GM12878 (cell line): ENCODE measurements around the gene VIPAS39. TPM values are rescaled to one million over a fixed set of nuclear protein-coding genes. Genes with fewer than 3 reads are reported as not detected.

Experiments
- ATAC-seq: fragments of 200-7000 bp; cut with Tn5 transposase; 3 replicates; pipeline ENCODE4 v1.9.1; 2020; ENCODE audit warnings: mild to moderate bottlenecking, moderate library complexity
- BruUV-seq: library from RNA; stranded (reverse); fragments of 400-500 nt; replicated peaks from 2 replicates; lab custom pipeline; 2021; lab: Mats Ljungman, UMichigan
- CTCF ChIA-PET: fragments of 300-600 bp; sonication (Branson Sonifier 250); formaldehyde crosslinking; extraction: SDS; loops from one replicate; lab custom pipeline; 2021; ENCODE audit warnings: inconsistent platforms; lab: Yijun Ruan, JAX
- POLR2A ChIA-PET: fragments of 350-600 bp; formaldehyde crosslinking; extraction: SDS; loops from one replicate; lab custom pipeline; 2021; ENCODE audit warnings: inconsistent platforms; lab: Charles Lee
- RAD21 ChIA-PET: fragments of 300-600 bp; sonication (Branson Sonifier 250); formaldehyde crosslinking; loops from one replicate; lab custom pipeline; 2023; ENCODE audit warnings: antibody characterized with exemption; ENCODE audit not compliant: unreplicated experiment; lab: Charles Lee
- SMC1A ChIA-PET: fragments of 300-600 bp; sonication (Branson Sonifier 250); formaldehyde crosslinking; loops from one replicate; lab custom pipeline; 2023; ENCODE audit not compliant: unreplicated experiment, uncharacterized antibody; lab: Charles Lee
- DNase-seq: peaks from one replicate; pipeline ENCODE4 v3.0.0-alpha.2; 2011; ENCODE audit warnings: low read depth, low spot score
- FAIRE-seq: peaks from 3 replicates; lab custom pipeline; 2011; peaks lifted over from hg19 to GRCh38; lab: Jason Lieb, UNC
- H2AFZ ChIP-seq: 2 replicates; pipeline ENCODE4 v1.6.0; 2011; ENCODE audit warnings: low read depth, low read length, control low read depth; ENCODE audit not compliant: control insufficient read depth
- H3K27ac ChIP-seq: 2 replicates; pipeline ENCODE4 v1.5.1; 2011; ENCODE audit warnings: control low read depth; ENCODE audit not compliant: control insufficient read depth, insufficient read depth
- H3K27me3 ChIP-seq, 2 experiments: replicated peaks in 1 of 2; 2 replicates each; pipeline versions ENCODE4 v1.6.0 to v1.6.1; 2011; ENCODE audit warnings: low read length in 1 of 2; ENCODE audit not compliant: control insufficient read depth in 2 of 2, insufficient read depth in 2 of 2
- H3K36me3 ChIP-seq, 2 experiments: 2 replicates each; pipeline ENCODE4 v1.5.1; 2011; ENCODE audit warnings: low read length in 1 of 2; ENCODE audit not compliant: control insufficient read depth in 2 of 2, insufficient read depth in 2 of 2
- H3K4me1 ChIP-seq: 2 replicates; pipeline ENCODE4 v1.6.1; 2011; ENCODE audit warnings: mild to moderate bottlenecking, low read length, moderate library complexity, mixed read lengths; ENCODE audit not compliant: control insufficient read depth, insufficient read depth
- H3K4me2 ChIP-seq: 2 replicates; pipeline ENCODE4 v1.6.0; 2011; ENCODE audit warnings: control low read depth; ENCODE audit not compliant: control insufficient read depth, insufficient read depth
- H3K4me3 ChIP-seq: fragments of 200-600 bp; sonication (generic); 2 replicates; pipeline ENCODE4 v1.5.1; 2016
- H3K79me2 ChIP-seq: 2 replicates; pipeline ENCODE4 v1.6.0; 2011; ENCODE audit warnings: low read length; ENCODE audit not compliant: control insufficient read depth, insufficient read depth
- H3K9ac ChIP-seq: 2 replicates; pipeline ENCODE4 v1.8.0; 2011; ENCODE audit warnings: low read length, control low read depth, mixed read lengths; ENCODE audit not compliant: control insufficient read depth, insufficient read depth
- H3K9me3 ChIP-seq: replicated peaks from 3 replicates; pipeline ENCODE4 v1.5.1; 2011; ENCODE audit warnings: mild to moderate bottlenecking, low read length; ENCODE audit not compliant: control insufficient read depth, insufficient read depth
- H4K20me1 ChIP-seq: 2 replicates; pipeline ENCODE4 v1.6.0; 2011; ENCODE audit not compliant: control insufficient read depth, insufficient read depth
- BACH1 ChIP-seq: fragments of 450-650 bp; IDR thresholded peaks from 2 replicates; pipeline ENCODE4 v1.6.1; 2017; ENCODE audit warnings: mild to moderate bottlenecking, borderline replicate concordance
- GATAD2B ChIP-seq: fragments of 450-650 bp; conservative IDR thresholded peaks from 2 replicates; pipeline ENCODE4 v1.6.1; 2017; ENCODE audit warnings: low read depth, mild to moderate bottlenecking, moderate library complexity
- HDGF ChIP-seq: fragments of 450-650 bp; IDR thresholded peaks from 2 replicates; pipeline ENCODE4 v1.6.1; 2016; ENCODE audit warnings: antibody characterized with exemption
- NR2F1 ChIP-seq: fragments of 450-650 bp; conservative IDR thresholded peaks from 2 replicates; pipeline ENCODE4 v1.6.1; 2017; ENCODE audit warnings: mild to moderate bottlenecking
- NRF1 ChIP-seq: conservative IDR thresholded peaks from 2 replicates; pipeline ENCODE4 v1.6.1; 2011; ENCODE audit warnings: mild to moderate bottlenecking, low read depth, low read length, improper control_type of control experiment
- POLR2A ChIP-seq: IDR thresholded peaks from 2 replicates; pipeline ENCODE4 v1.6.1; 2011; ENCODE audit warnings: low read depth, mild to moderate bottlenecking, low read length
- RAD51 ChIP-seq: fragments of 450-650 bp; IDR thresholded peaks from 2 replicates; pipeline ENCODE4 v1.6.1; 2016; ENCODE audit warnings: moderate library complexity, mild to moderate bottlenecking, inconsistent platforms
- RELA ChIP-seq: fragments of 450-650 bp; IDR thresholded peaks from 2 replicates; pipeline ENCODE4 v1.8.0; 2014; ENCODE audit warnings: borderline replicate concordance; ENCODE audit not compliant: partially characterized antibody
- TCF3 ChIP-seq: IDR thresholded peaks from 2 replicates; pipeline ENCODE4 v1.6.1; 2012; ENCODE audit warnings: low read depth, mild to moderate bottlenecking, low read length, borderline replicate concordance; ENCODE audit not compliant: insufficient read depth
- ZNF24 ChIP-seq: fragments of 450-650 bp; IDR thresholded peaks from 2 replicates; pipeline ENCODE4 v1.6.1; 2017; ENCODE audit warnings: antibody characterized with exemption, mild to moderate bottlenecking
- ZNF384 ChIP-seq: IDR thresholded peaks from 2 replicates; pipeline ENCODE4 v1.6.1; 2012; ENCODE audit warnings: low read depth, mild to moderate bottlenecking, low read length, improper control_type of control experiment, borderline replicate concordance
- ZSCAN29 ChIP-seq: fragments of 450-650 bp; IDR thresholded peaks from 2 replicates; pipeline ENCODE4 v1.6.1; 2017; ENCODE audit warnings: mild to moderate bottlenecking, moderate library complexity
- WGBS: methylation state at CpG from one replicate; pipeline ENCODE4 v1.1.6; 2016; ENCODE audit warnings: low lambda C conversion rate; ENCODE audit not compliant: insufficient replicate concordance, insufficient coverage; ENCODE audit errors: missing lambda C conversion rate; 5-methylcytosine and 5-hydroxymethylcytosine counted together
- in situ Hi-C: fragments of 300-500 bp; cut with MboI; formaldehyde crosslinking; loops from 9 replicates; pipeline ENCODE4 v1.14.3; 2018; ENCODE audit warnings: mixed read lengths
- intact Hi-C: fragments of 100-400 bp; cut with micrococcal nuclease; formaldehyde crosslinking; loops from one replicate; pipeline ENCODE4 v1.14.2; 2022; ENCODE audit not compliant: unreplicated experiment
- polyA plus RNA-seq, 11 experiments: library from polyadenylated mRNA; depleted of rRNA in 4 of 11; unstranded in 6 of 11; stranded (reverse) in 5 of 11; fragments of >200 nt; fragmentation: Nextera tagmentation in 4 of 11; fragmentation: Illumina TruSeq in 1 of 11; extraction: Ambion mirVana in 4 of 11; extraction: Trizol in 1 of 11; gene quantifications; 1 replicate in 1 of 11; 2 replicates in 10 of 11; pipeline versions ENCODE4 v1.2.1 to v1.2.3, GENCODE V29; 2011 to 2016; ENCODE audit warnings: inconsistent platforms in 2 of 11, missing spikeins in 2 of 11, low read depth in 1 of 11
- total RNA-seq, 4 experiments: library from RNA; depleted of rRNA in 3 of 4; stranded (reverse); fragments of >200 nt in 3 of 4; fragmentation: Illumina TruSeq in 1 of 4; extraction: Trizol in 1 of 4; gene quantifications; 2 replicates each; pipeline versions ENCODE4 v1.2.1 to v1.2.3, GENCODE V29; 2013 to 2021
- TF ChIP-seq, protein P1 (sequence below): IDR thresholded peaks from 2 replicates; pipeline ENCODE4 v1.6.1; 2012; ENCODE audit warnings: improper control_type of control experiment, low read depth, low read length; ENCODE audit not compliant: insufficient replicate concordance

The VIPAS39 gene
- total and polyA plus RNA-seq, 10 of the 15 experiments (the other 5 are each of a cell fraction or from before 2014, with no cell fraction given): 6.7 to 38.8 (median 18.5) TPM

DNA sequence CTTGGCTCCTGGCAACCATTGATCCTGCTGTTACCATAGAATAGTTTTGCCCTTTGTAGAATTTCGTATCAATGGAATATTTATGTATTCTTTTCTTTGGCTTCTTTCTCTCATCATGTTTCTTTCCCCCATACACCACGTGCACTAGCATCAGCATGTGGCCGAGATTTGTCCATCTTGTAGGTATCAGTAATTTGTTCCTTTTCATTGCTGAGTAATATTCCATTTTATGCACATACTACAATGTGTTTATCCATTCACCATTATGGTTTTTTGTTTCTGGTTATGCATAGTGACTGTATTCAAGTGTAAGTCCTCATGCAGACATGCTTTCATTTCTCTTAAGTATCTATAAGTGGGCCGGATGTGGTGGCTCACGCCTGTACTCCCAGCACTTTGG, 45.7 kb upstream of the VIPAS39 start:
- ChIA-PET POLR2A (no interaction called here), RAD21 (no interaction called here)
- no TSS peak for BruUV-seq

DNA sequence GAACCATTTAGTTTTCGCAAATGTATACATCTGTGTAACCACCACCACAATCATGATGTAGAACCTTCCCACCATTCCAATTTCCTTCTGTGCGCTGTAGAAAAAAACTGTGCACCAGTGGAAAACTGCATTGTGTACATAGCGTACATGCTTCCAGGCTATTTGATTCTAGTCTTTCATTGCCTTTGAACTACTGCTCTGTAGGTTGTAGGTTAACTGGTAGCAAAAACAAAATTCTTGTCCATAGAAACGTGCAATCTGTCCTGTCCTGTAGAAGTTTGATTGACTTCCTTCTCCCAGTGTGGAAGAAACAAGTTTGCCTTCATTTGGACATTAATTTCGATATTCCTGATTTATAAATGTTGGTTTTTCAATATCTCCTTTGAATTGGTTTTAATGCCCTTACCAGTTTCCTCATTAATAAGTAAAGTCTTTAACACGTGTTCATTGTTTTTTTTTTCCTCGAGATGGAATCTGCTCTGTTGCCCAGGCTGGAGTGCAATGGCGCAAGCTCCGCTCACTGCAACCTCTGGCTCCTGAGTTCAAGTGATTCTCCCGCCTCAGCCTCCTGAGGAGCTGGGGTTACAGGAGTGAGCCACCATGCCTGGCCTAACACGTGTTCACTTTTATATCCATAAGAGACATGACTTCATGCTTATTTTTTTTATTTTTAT, 44.8 kb upstream of the VIPAS39 start:
- in situ Hi-C loops: no loop called here
- WGBS: 85% methylated on average over 11 of the region's 11 CpGs
- Histone ChIP-seq H2AFZ (no peak overlapping the region), H3K4me1 (peaks cover 11% of the 10 kb centered on the region), H3K36me3 (no peaks in the 10 kb centered on the region), H3K9me3 (no peaks in the 10 kb centered on the region; the same call in 2 of the 3 replicates), H3K27me3 (peaks cover 6 to 8% of the 10 kb centered on the region in 2 experiments; a peak in 3 of 4 replicates), H3K4me2 (no peak overlapping the region), H4K20me1 (no peaks in the 10 kb centered on the region), H3K9ac (no peak overlapping the region), H3K27ac (no peak overlapping the region), H3K79me2 (no peaks in the 10 kb centered on the region), H3K4me3 (no peak overlapping the region)
- RAD21 ChIA-PET: no interaction called here
- SMC1A ChIA-PET: no interaction called here
- no peak for ATAC-seq
- BruUV-seq: no TSS peak
- POLR2A ChIA-PET: no interaction called here
- CTCF ChIA-PET: no interaction called here
- FAIRE-seq: no peak
- TF ChIP-seq POLR2A: no peak
- no peak for TF ChIP-seq NR2F1
- no peak for TF ChIP-seq TCF3
- TF ChIP-seq ZSCAN29: no peak
- TF ChIP-seq ZNF384: no peak
- TF ChIP-seq RAD51: no peak
- no peak for TF ChIP-seq GATAD2B
- TF ChIP-seq NRF1: no peak
- no peak for TF ChIP-seq ZNF24
- TF ChIP-seq, protein P1, sequence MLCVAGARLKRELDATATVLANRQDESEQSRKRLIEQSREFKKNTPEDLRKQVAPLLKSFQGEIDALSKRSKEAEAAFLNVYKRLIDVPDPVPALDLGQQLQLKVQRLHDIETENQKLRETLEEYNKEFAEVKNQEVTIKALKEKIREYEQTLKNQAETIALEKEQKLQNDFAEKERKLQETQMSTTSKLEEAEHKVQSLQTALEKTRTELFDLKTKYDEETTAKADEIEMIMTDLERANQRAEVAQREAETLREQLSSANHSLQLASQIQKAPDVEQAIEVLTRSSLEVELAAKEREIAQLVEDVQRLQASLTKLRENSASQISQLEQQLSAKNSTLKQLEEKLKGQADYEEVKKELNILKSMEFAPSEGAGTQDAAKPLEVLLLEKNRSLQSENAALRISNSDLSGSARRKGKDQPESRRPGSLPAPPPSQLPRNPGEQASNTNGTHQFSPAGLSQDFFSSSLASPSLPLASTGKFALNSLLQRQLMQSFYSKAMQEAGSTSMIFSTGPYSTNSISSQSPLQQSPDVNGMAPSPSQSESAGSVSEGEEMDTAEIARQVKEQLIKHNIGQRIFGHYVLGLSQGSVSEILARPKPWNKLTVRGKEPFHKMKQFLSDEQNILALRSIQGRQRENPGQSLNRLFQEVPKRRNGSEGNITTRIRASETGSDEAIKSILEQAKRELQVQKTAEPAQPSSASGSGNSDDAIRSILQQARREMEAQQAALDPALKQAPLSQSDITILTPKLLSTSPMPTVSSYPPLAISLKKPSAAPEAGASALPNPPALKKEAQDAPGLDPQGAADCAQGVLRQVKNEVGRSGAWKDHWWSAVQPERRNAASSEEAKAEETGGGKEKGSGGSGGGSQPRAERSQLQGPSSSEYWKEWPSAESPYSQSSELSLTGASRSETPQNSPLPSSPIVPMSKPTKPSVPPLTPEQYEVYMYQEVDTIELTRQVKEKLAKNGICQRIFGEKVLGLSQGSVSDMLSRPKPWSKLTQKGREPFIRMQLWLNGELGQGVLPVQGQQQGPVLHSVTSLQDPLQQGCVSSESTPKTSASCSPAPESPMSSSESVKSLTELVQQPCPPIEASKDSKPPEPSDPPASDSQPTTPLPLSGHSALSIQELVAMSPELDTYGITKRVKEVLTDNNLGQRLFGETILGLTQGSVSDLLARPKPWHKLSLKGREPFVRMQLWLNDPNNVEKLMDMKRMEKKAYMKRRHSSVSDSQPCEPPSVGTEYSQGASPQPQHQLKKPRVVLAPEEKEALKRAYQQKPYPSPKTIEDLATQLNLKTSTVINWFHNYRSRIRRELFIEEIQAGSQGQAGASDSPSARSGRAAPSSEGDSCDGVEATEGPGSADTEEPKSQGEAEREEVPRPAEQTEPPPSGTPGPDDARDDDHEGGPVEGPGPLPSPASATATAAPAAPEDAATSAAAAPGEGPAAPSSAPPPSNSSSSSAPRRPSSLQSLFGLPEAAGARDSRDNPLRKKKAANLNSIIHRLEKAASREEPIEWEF: no peak
- TF ChIP-seq RELA: no peak
- TF ChIP-seq HDGF: no peak
- intact Hi-C loops: no loop called here
- DNase-seq: no peak

More for the DNA sequence above, 45.7 kb upstream of the VIPAS39 start:
- no peak overlapping the region for H3K9ac ChIP-seq
- H3K27me3 ChIP-seq: peaks cover 1 to 5% of the 10 kb centered on the region in 2 experiments; a peak in 3 of 4 replicates
- ChIA-PET CTCF (no interaction called here), SMC1A (interaction anchor here (0.6 kb wide), 1 partner anchor 1281 kb away, joined by 3 read pairs; no protein-coding TSS in a partner anchor)
- H2AFZ ChIP-seq: no peak overlapping the region
- H3K79me2 ChIP-seq: no peaks in the 10 kb centered on the region
- H3K4me3 ChIP-seq: no peak overlapping the region
- no peak overlapping the region for H3K4me2 ChIP-seq
- intact Hi-C loops: no loop called here
- peaks cover 8% of the 10 kb centered on the region for H3K4me1 ChIP-seq
- no peaks in the 10 kb centered on the region for H4K20me1 ChIP-seq
- H3K27ac ChIP-seq: no peak overlapping the region
- no peaks in the 10 kb centered on the region for H3K36me3 ChIP-seq
- FAIRE-seq (no peak), DNase-seq (no peak), ATAC-seq (no peak)
- 94% methylated on average over 5 of the region's 5 CpGs for WGBS
- TF ChIP-seq BACH1 (no peak), ZSCAN29 (no peak), TCF3 (no peak)
- no peaks in the 10 kb centered on the region; the same call in 2 of the 3 replicates for H3K9me3 ChIP-seq
- in situ Hi-C loops: no loop called here
